Stimulated activated CD8-positive, alpha-beta memory T cell treated with anti-CD3 and anti-CD28 coated beads, Interleukin-7, amount 100 ng/mL, for 48 hours (primary cell): Measurements from ENCODE around the gene OR52W1.

Source experiments
- DNase-seq, 2 donors: peaks; one replicate each; pipeline ENCODE4 v3.0.0-alpha.2; 2020; ENCODE audit warnings: low read depth in 1 of 2; ENCODE audit errors: extremely low read depth in 1 of 2

The OR52W1 gene

GRCh38 chr11:6199174-6199810 is at the start of gene OR52W1:
Gene OR52W1 (plus strand): TSS chr11:6199224. CDS start chr11:6199224, 0 bp downstream.
- no peak for DNase-seq

- DNase-seq = no peak
These were observed 47.9 kb upstream of the OR52W1 start for GRCh38 chr11:6151117-6151516.

GRCh38 chr11:6152126-6152525 is 46.9 kb upstream of the OR52W1 start:
- DNase-seq = no peak

GRCh38 chr11:6156628-6157359 is 42.2 kb upstream of the OR52W1 start:
- DNase-seq = peak in 1 of 2 donors; percentile 0

GRCh38 chr11:6170226-6170625 is 28.8 kb upstream of the OR52W1 start, which contains the start of gene OR52B2:
Gene OR52B2 (minus strand): TSS chr11:6170326. CDS start chr11:6170326, 0 bp downstream.
- DNase-seq = no peak

GRCh38 chr11:6175440-6175839 is 23.6 kb upstream of the OR52W1 start:
- DNase-seq = no peak

- no peak for DNase-seq
These were observed 7.3 kb upstream of the OR52W1 start for GRCh38 chr11:6191742-6192141.

GRCh38 chr11:6194065-6194581 is 4.9 kb upstream of the OR52W1 start:
- DNase-seq = no peak

- DNase-seq = no peak
These were observed 2.6 kb upstream of the OR52W1 start for GRCh38 chr11:6196396-6196795.

GRCh38 chr11:6197466-6198200 is 1.4 kb upstream of the OR52W1 start:
- no peak for DNase-seq

GRCh38 chr11:6200975-6201374 is 2.0 kb downstream of the OR52W1 start:
- no peak for DNase-seq

GRCh38 chr11:6201481-6201880 is 2.5 kb downstream of the OR52W1 start:
- no peak for DNase-seq

- no peak for DNase-seq
These were observed 3.0 kb downstream of the OR52W1 start for GRCh38 chr11:6202041-6202440.

- DNase-seq = no peak
These were observed 4.3 kb downstream of the OR52W1 start for GRCh38 chr11:6203327-6203726.

- DNase-seq = no peak
These were observed 5.7 kb downstream of the OR52W1 start for GRCh38 chr11:6204706-6205105.

- DNase-seq = no peak
These were observed 6.3 kb downstream of the OR52W1 start, which contains the start of gene C11orf42 for GRCh38 chr11:6205366-6205765. Gene C11orf42 (plus strand): TSS chr11:6205557. CDS start chr11:6205616, 59 bp downstream.

GRCh38 chr11:6206456-6207180 is 7.6 kb downstream of the OR52W1 start:
- DNase-seq = no peak

GRCh38 chr11:6209801-6210200 is 10.8 kb downstream of the OR52W1 start:
- no peak for DNase-seq

GRCh38 chr11:6210274-6210955 is 11.4 kb downstream of the OR52W1 start:
- no peak for DNase-seq

- DNase-seq = no peak
These were observed 15.5 kb downstream of the OR52W1 start for GRCh38 chr11:6214530-6214929.
